Neutrophil (primary cell): ENCODE results near the gene SMARCA2.

Source experiments
- H3K27ac ChIP-seq: fragments of 200-600 bp; sonication (generic); 2 replicates; pipeline ENCODE4 v1.5.1; 2016; ENCODE audit warnings: mild to moderate bottlenecking, moderate library complexity
- H3K27me3 ChIP-seq: fragments of 200-600 bp; sonication (generic); 2 replicates; pipeline ENCODE4 v1.6.0; 2016; ENCODE audit warnings: mild to moderate bottlenecking
- H3K36me3 ChIP-seq: fragments of 200-600 bp; sonication (generic); 2 replicates; pipeline ENCODE4 v1.5.1; 2017
- H3K4me1 ChIP-seq, 2 experiments: fragments of 200-600 bp in 1 of 2; sonication (generic) in 1 of 2; 1 replicate in 1 of 2; 2 replicates in 1 of 2; pipeline versions ENCODE4 v1.5.1 to v1.6.1; 2013 to 2016; ENCODE audit warnings: low read depth in 1 of 2, low read length in 1 of 2, mild to moderate bottlenecking in 1 of 2, moderate library complexity in 1 of 2; ENCODE audit not compliant: control insufficient read depth in 1 of 2, insufficient read depth in 1 of 2
- H3K4me3 ChIP-seq, 2 experiments: fragments of 200-600 bp in 1 of 2; sonication (generic) in 1 of 2; 1 replicate in 1 of 2; 2 replicates in 1 of 2; pipeline ENCODE4 v1.5.1; 2013 to 2016; ENCODE audit warnings: low read depth in 1 of 2, low read length in 1 of 2, mild to moderate bottlenecking in 1 of 2, moderate library complexity in 1 of 2
- H3K9me3 ChIP-seq: fragments of 200-600 bp; sonication (generic); 2 replicates; pipeline ENCODE4 v1.5.1; 2016
- TF ChIP-seq, protein P1 (sequence below): fragments of 200-600 bp; sonication (generic); IDR thresholded peaks from 2 replicates; pipeline ENCODE4 v1.5.1; 2016; ENCODE audit warnings: antibody characterized with exemption

SMARCA2 gene

DNA sequence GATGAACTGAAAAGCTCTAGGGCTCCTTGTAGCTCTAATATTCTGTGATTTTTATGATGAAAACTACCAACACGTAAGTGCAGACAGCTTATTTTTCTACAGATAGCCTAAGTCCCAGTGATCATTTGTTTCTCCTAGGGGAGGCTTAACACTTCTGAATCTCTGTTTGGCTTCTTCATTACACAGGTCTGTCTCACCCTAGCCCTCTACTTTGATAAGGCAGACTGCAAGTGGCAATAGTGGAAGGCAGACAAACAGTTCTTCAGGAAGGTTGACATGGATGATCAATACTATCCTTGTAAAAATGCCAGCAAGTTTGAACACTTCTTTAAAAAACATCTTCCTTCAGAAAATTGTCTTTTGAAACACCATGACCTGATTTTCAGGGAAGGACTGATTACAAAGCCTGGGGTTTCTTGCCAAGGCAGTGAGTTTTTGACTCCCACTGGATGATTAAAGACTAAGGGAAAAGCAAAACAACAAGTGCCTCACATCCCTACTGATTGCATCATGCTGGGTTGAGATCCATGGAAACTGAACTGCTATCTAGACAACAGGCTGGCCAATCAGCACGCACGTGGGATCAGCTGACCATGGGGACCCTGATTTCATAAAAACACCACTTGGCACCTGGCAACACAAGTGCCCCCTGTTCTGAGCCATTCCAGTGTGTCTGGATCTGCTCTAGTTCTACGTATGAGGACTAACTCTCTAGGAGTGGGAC lies 212.2 kb downstream of the SMARCA2 start:
- Histone ChIP-seq H3K36me3 (no peaks in the 10 kb centered on the region), H3K4me1 (peaks cover 18 to 22% of the 10 kb centered on the region in 2 experiments), H3K9me3 (no peaks in the 10 kb centered on the region), H3K4me3 (no peak overlapping the region), H3K27ac (no peak overlapping the region), H3K27me3 (no peaks in the 10 kb centered on the region)
- TF ChIP-seq, protein P1, sequence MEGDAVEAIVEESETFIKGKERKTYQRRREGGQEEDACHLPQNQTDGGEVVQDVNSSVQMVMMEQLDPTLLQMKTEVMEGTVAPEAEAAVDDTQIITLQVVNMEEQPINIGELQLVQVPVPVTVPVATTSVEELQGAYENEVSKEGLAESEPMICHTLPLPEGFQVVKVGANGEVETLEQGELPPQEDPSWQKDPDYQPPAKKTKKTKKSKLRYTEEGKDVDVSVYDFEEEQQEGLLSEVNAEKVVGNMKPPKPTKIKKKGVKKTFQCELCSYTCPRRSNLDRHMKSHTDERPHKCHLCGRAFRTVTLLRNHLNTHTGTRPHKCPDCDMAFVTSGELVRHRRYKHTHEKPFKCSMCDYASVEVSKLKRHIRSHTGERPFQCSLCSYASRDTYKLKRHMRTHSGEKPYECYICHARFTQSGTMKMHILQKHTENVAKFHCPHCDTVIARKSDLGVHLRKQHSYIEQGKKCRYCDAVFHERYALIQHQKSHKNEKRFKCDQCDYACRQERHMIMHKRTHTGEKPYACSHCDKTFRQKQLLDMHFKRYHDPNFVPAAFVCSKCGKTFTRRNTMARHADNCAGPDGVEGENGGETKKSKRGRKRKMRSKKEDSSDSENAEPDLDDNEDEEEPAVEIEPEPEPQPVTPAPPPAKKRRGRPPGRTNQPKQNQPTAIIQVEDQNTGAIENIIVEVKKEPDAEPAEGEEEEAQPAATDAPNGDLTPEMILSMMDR, result no peak

DNA sequence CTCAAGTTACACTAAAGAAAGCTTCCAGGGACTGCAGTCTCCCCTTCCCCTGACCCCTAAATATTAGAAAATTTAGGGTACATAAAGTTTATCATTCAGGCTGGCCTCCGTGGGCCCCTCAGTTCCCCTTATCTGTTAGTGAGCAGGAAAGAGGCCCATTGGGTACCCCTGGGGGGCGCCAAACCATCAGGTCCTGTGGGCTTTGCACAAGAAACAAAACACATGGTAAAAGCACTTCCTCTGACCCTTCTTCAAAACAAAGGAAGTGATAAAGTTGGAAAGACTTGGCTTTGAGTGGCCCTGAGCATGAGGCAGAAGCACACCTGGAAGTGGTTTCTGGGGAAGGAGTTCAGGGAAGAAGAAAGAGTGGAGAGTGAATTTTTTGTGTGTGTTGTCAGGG lies 213.0 kb downstream of the SMARCA2 start:
- TF ChIP-seq, protein P1, result no peak
- no peaks in the 10 kb centered on the region for H3K27me3 ChIP-seq
- H3K36me3 ChIP-seq, result no peaks in the 10 kb centered on the region
- H3K4me3 ChIP-seq, result no peak overlapping the region
- H3K9me3 ChIP-seq, result no peaks in the 10 kb centered on the region
- H3K4me1 ChIP-seq, result peaks cover 18 to 22% of the 10 kb centered on the region in 2 experiments
- H3K27ac ChIP-seq, result no peak overlapping the region

- H3K27ac ChIP-seq, result no peak overlapping the region
- H3K4me3 ChIP-seq, result no peak overlapping the region
Measured at GRCh38 chr9:2228641-2229040, 213.5 kb downstream of the SMARCA2 start.

GRCh38 chr9:2229109-2229721 lies 214.1 kb downstream of the SMARCA2 start:
- H3K27me3 ChIP-seq, result no peaks in the 10 kb centered on the region
- H3K4me1 ChIP-seq, result peaks cover 18 to 22% of the 10 kb centered on the region in 2 experiments
- H3K36me3 ChIP-seq, result no peaks in the 10 kb centered on the region
- H3K27ac ChIP-seq, result no peak overlapping the region
- no peaks in the 10 kb centered on the region for H3K9me3 ChIP-seq
- TF ChIP-seq, protein P1, result no peak
- H3K4me3 ChIP-seq, result no peak overlapping the region

More at GRCh38 chr9:2228641-2229040, 213.5 kb downstream of the SMARCA2 start:
- peaks cover 18 to 22% of the 10 kb centered on the region in 2 experiments for H3K4me1 ChIP-seq
- H3K9me3 ChIP-seq, result no peaks in the 10 kb centered on the region
- no peaks in the 10 kb centered on the region for H3K27me3 ChIP-seq
- H3K36me3 ChIP-seq, result no peaks in the 10 kb centered on the region
- TF ChIP-seq, protein P1, result no peak

DNA sequence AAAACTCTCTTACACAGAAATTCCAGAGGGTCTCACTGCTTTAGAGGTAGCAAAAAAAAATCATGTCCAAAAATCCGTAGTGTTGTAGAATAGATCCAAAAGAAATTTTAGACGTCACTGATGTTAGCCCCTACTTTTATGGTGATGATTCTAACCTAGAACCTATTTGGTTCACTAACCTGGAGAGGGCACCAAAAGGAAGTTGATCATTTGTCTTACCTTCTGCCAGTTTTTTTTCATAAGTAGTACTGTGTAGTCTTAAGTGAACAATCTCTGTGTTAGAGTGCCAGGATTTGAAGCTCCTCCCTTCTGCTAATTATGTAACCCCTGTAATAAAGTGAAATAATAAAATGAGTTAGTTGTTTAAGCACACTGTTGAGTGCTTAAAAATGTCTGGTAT lies 215.2 kb downstream of the SMARCA2 start:
- no peak overlapping the region for H3K27ac ChIP-seq
- no peaks in the 10 kb centered on the region for H3K36me3 ChIP-seq
- H3K4me1 ChIP-seq, result peaks cover 18 to 22% of the 10 kb centered on the region in 2 experiments
- TF ChIP-seq, protein P1, result no peak
- H3K9me3 ChIP-seq, result no peaks in the 10 kb centered on the region
- H3K27me3 ChIP-seq, result no peaks in the 10 kb centered on the region
- no peak overlapping the region for H3K4me3 ChIP-seq
